HG02981 (cell line): ENCODE data around the gene DDO.

Source experiments
- ATAC-seq: cut with Tn5 transposase; IDR thresholded peaks from one replicate; pipeline ENCODE4 v1.9.1; 2021; ENCODE audit warnings: mild to moderate bottlenecking, moderate library complexity; ENCODE audit not compliant: unreplicated experiment

Gene DDO

DNA sequence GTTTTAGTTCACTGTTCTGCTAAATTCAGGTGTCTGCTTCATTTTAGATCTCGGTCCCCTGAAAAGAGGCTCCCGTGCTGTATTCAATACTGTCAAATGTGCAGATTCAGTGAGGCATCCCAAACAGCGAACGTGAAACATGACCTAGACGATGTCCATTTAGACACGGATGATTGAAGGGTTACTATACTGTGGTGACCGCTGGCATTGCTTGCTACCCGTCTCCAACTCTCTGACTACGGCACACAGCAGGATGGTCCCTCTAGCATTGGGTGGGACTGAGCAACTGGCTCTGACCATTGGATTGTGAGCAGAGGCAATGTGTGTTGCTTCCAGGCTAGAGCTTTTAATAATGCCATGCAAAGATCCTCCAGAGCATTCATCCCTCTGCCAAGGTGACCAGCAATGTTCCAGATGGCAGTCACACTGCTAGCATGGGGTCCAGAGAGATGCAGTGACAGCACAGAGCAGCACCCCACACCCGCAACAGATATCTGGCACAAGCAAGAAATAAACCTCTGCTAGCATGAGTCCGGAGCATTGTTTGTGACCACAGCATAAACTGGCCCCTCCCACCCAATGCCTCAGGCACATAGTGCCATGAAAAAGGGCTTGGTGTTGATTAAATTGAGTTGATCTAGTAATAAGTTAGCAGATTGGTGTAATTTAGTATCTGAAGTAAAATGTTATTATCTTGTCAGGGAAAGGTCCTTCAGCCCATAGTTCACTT is 66.2 kb downstream of the DDO start:
- no peak for ATAC-seq

DNA sequence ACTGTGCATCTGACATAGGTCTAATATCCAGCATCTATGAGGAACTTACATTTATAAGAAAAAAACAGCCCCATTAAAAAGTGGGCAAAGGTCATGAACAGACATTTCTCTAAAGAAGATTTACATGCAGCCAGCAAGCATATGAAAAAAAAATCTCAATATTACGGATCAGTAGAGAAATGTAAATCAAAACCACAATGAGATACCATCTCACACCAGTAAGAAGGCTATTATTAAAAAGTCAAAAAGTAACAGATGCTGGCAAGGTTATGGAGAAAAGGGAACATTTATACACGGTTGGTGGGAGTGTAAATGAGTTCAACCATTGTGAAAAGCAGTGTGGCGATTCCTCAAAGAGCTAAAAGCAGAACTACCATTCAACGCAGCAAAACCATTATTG is 70.3 kb downstream of the DDO start:
- no peak for ATAC-seq

DNA sequence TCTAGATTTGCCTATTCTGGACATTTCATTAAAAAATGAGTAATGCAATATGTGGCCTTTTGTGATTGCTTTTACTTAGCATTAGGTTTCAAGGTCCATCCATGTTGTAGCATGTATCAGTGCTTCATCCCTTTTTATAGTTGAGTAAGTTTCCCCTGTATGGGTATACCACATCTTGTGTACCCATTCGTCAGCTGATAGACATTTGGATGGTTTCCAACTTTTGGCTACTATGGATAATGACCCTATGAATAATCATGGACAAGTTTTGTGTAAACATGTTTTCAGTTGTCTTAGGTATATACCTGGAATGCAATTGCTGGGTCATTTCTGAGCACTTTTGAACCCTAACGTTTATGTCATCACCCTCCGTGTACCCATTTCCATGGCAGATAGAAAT is 72.6 kb downstream of the DDO start:
- ATAC-seq: no peak
